Measurements from ENCODE around the gene ABCA2. TPM values are rescaled to one million over a fixed set of nuclear protein-coding genes. Genes with fewer than 3 reads are reported as not detected.

ABCA2 gene
- total RNA-seq, 2 donors from 2014 or later = 37.2 to 60.5 TPM

GRCh38 chr9:136983167-136983566, 44.9 kb downstream of the ABCA2 start:
- ATAC-seq (ENCODE audit: insufficient number of reproducible peaks, low FRiP score, low read depth) = no peak
- H3K27ac ChIP-seq = no peak overlapping the region
- H3K27me3 ChIP-seq (replicated peaks; ENCODE audit: insufficient read depth) = peaks cover 8% of the 10 kb centered on the region
- no peak overlapping the region for H3K4me3 ChIP-seq
- peaks cover 0 to 8% of the 10 kb centered on the region in 2 donors for H3K4me1 ChIP-seq (ENCODE audit: control insufficient read depth in 1 of 2, low read depth in 2 of 2)
- no peak for TF ChIP-seq CTCF (IDR thresholded peaks at IDR 0.05)
- H3K9me3 ChIP-seq = no peaks in the 10 kb centered on the region
- DNase-seq (ENCODE audit: low spot score) = no peak
- no peaks in the 10 kb centered on the region for H3K36me3 ChIP-seq

- no peaks in the 10 kb centered on the region for H3K36me3 ChIP-seq
- H3K27ac ChIP-seq = no peak within 1 kb of the TSS
- no peak for TF ChIP-seq CTCF (IDR thresholded peaks at IDR 0.05)
These were observed 45.6 kb downstream of the ABCA2 start, which contains the start of gene LCNL1 for GRCh38 chr9:136982232-136983051. Gene LCNL1, plus strand, starts transcription at chr9:136982993. Its CDS starts 594 bp downstream, at chr9:136983587.

GRCh38 chr9:136981588-136982231, 46.3 kb downstream of the ABCA2 start:
- DNase-seq (ENCODE audit: low spot score) = no peak
- Histone ChIP-seq H3K36me3 (no peaks in the 10 kb centered on the region), H3K27ac (no peak overlapping the region), H3K4me1 (ENCODE audit: control insufficient read depth in 1 of 2, low read depth in 2 of 2) (peaks cover 0 to 17% of the 10 kb centered on the region in 2 donors), H3K4me3 (no peak overlapping the region), H3K27me3 (replicated peaks; ENCODE audit: insufficient read depth) (peaks cover 8% of the 10 kb centered on the region), H3K9me3 (no peaks in the 10 kb centered on the region)
- TF ChIP-seq CTCF (IDR thresholded peaks at IDR 0.05) = no peak
- no peak for ATAC-seq (ENCODE audit: insufficient number of reproducible peaks, low FRiP score, low read depth)

More at GRCh38 chr9:136982232-136983051, 45.6 kb downstream of the ABCA2 start, which contains the start of gene LCNL1:
- no peaks in the 10 kb centered on the region for H3K9me3 ChIP-seq
- DNase-seq (ENCODE audit: low spot score) (no peak), ATAC-seq (ENCODE audit: insufficient number of reproducible peaks, low FRiP score, low read depth) (no peak)
- H3K4me3 ChIP-seq = no peak within 1 kb of the TSS
- peaks cover 8% of the 10 kb centered on the region for H3K27me3 ChIP-seq (replicated peaks; ENCODE audit: insufficient read depth)
- H3K4me1 ChIP-seq (ENCODE audit: control insufficient read depth in 1 of 2, low read depth in 2 of 2) = peaks cover 0 to 15% of the 10 kb centered on the region in 2 donors

GRCh38 chr9:136980669-136981478, 47.2 kb downstream of the ABCA2 start:
- ATAC-seq (ENCODE audit: insufficient number of reproducible peaks, low FRiP score, low read depth) = no peak
- Histone ChIP-seq H3K4me1 (ENCODE audit: control insufficient read depth in 1 of 2, low read depth in 2 of 2) (peaks cover 0 to 17% of the 10 kb centered on the region in 2 donors), H3K36me3 (no peaks in the 10 kb centered on the region), H3K4me3 (no peak overlapping the region), H3K27me3 (replicated peaks; ENCODE audit: insufficient read depth) (peaks cover 8% of the 10 kb centered on the region), H3K9me3 (no peaks in the 10 kb centered on the region), H3K27ac (no peak overlapping the region)
- DNase-seq (ENCODE audit: low spot score) = no peak
- no peak for TF ChIP-seq CTCF (IDR thresholded peaks at IDR 0.05)

Measured in thoracic aorta (tissue), 2 donors.